Prostate gland (tissue), 2 donors: ENCODE data around the gene LAT.

ENCODE experiments used
- CTCF ChIP-seq, 4 experiments: fragments of 200-600 bp in 2 of 4; fragments of 450-650 bp in 2 of 4; sonication (generic) in 2 of 4; IDR thresholded peaks; 1 replicate in 3 of 4; 2 replicates in 1 of 4; pipeline ENCODE4 v1.5.1; 2016 to 2019; ENCODE audit warnings: antibody characterized with exemption in 4 of 4, mild to moderate bottlenecking in 2 of 4, moderate library complexity in 2 of 4
- POLR2A ChIP-seq: fragments of 450-650 bp; IDR thresholded peaks from one replicate; pipeline ENCODE4 v1.6.1; 2016; ENCODE audit warnings: antibody characterized with exemption, mild to moderate bottlenecking
- POLR2AphosphoS5 ChIP-seq: sonication (generic); formaldehyde crosslinking; IDR thresholded peaks from one replicate; pipeline ENCODE4 v1.6.1; 2017; ENCODE audit warnings: antibody characterized with exemption

DNA sequence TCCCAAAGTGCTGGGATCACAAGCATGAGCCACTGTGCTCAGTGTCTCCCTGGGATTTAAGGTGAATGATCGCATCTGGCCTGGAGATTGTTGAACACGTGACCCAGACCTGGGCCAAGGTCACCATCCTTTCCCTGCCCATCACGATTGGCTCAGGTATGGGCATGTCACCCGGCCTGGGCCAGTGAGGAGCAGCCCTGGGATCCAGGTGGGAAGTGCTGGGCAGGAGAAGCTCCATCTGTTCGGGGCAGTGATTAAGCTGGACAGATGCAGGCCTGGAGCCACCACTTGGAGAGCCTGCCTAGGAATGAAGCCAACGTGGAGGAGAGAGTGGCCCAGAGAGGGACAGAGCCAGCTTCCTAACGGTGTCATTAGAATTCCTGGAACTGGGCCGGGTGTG lies 6.8 kb downstream of the LAT start:
- no peak for TF ChIP-seq CTCF (IDR thresholded peaks at IDR 0.05)
- TF ChIP-seq POLR2AphosphoS5: no peak
- TF ChIP-seq POLR2A: no peak
